Skeletal muscle satellite cell (primary cell): ENCODE measurements around the gene ZBTB40.

Experiments used
- H3K27me3 ChIP-seq: 2 replicates; pipeline ENCODE4 v1.7.0; 2013; ENCODE audit warnings: low read length; ENCODE audit not compliant: control insufficient read depth, insufficient read depth
- H3K36me3 ChIP-seq: 2 replicates; pipeline ENCODE4 v1.7.0; 2013; ENCODE audit warnings: mild to moderate bottlenecking, control low read depth, low read length; ENCODE audit not compliant: insufficient read depth
- H3K4me1 ChIP-seq: 2 replicates; pipeline ENCODE4 v1.7.0; 2013; ENCODE audit warnings: low read length; ENCODE audit not compliant: control insufficient read depth, insufficient read depth
- H3K4me2 ChIP-seq: 2 replicates; pipeline ENCODE4 v1.7.0; 2013; ENCODE audit warnings: mild to moderate bottlenecking, low read length
- H3K4me3 ChIP-seq: 2 replicates; pipeline ENCODE4 v1.7.0; 2013; ENCODE audit warnings: low read length
- H3K9ac ChIP-seq: 2 replicates; pipeline ENCODE4 v1.7.0; 2013; ENCODE audit warnings: mild to moderate bottlenecking, low read depth, low read length, moderate library complexity
- H3K9me3 ChIP-seq: replicated peaks from 2 replicates; pipeline ENCODE4 v1.7.0; 2013; ENCODE audit warnings: mild to moderate bottlenecking, control low read depth, low read length

The ZBTB40 gene

DNA sequence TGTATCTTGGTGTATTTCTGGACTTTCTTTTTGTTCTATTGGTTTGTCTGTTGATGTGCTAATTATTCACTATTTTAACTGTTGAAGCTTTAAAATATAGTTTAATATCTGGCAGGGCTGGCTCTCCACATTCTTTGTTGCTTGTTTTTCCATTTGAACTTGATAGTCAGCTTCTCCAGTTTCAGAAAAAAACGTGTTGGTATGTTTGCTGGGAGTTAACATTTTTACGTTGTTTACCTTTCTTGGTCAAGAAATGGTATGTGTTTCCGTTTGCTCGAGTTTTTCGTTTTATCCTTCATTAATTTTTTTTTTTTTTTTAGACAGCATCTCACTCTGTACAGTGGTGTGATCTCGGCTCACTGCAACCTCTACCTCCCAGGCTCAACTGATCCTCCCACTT is 16.9 kb upstream of the ZBTB40 start:
- Histone ChIP-seq H3K9ac (no peak overlapping the region), H3K4me1 (no peaks in the 10 kb centered on the region), H3K9me3 (no peaks in the 10 kb centered on the region), H3K27me3 (peaks cover 15% of the 10 kb centered on the region), H3K36me3 (no peaks in the 10 kb centered on the region), H3K4me2 (no peak overlapping the region), H3K4me3 (no peak overlapping the region)

GRCh38 chr1:22436948-22437347 is 14.7 kb upstream of the ZBTB40 start:
- Histone ChIP-seq H3K4me1 (no peaks in the 10 kb centered on the region), H3K27me3 (peaks cover 14% of the 10 kb centered on the region), H3K36me3 (no peaks in the 10 kb centered on the region), H3K4me2 (no peak overlapping the region), H3K4me3 (no peak overlapping the region), H3K9me3 (peaks cover 5% of the 10 kb centered on the region), H3K9ac (no peak overlapping the region)

- Histone ChIP-seq H3K9me3 (peaks cover 5% of the 10 kb centered on the region), H3K9ac (no peak overlapping the region), H3K4me3 (no peak overlapping the region), H3K36me3 (no peaks in the 10 kb centered on the region), H3K4me1 (no peaks in the 10 kb centered on the region), H3K4me2 (no peak overlapping the region), H3K27me3 (peaks cover 8% of the 10 kb centered on the region)
Observed at GRCh38 chr1:22437573-22437972, 14.1 kb upstream of the ZBTB40 start.

DNA sequence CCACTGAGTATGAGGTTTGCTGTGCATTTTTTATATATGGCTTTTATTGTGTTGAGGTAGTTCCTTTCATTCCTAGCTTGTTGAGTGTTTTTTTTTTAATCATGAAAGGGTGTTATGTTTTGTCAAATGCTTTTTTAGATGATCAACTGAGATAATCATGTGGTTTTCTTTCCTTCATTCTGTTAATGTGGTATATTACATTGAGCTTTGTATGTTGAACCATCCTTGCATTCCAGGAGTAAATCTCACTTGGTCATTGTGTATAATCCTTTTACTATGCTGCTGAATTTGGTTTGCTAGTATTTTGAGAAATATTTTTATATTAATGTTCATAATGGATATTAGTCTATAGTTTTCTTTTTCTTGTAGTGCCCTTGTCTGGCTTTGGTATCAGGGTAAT is 11.1 kb upstream of the ZBTB40 start:
- H3K27me3 ChIP-seq: no peaks in the 10 kb centered on the region
- no peak overlapping the region for H3K4me2 ChIP-seq
- H3K36me3 ChIP-seq: no peaks in the 10 kb centered on the region
- no peaks in the 10 kb centered on the region for H3K4me1 ChIP-seq
- no peak overlapping the region for H3K4me3 ChIP-seq
- no peak overlapping the region for H3K9ac ChIP-seq
- H3K9me3 ChIP-seq: peaks cover 5% of the 10 kb centered on the region

- Histone ChIP-seq H3K36me3 (no peaks in the 10 kb centered on the region), H3K9ac (no peak overlapping the region), H3K4me3 (no peak overlapping the region), H3K4me2 (no peak overlapping the region), H3K4me1 (peaks cover 4% of the 10 kb centered on the region), H3K27me3 (no peaks in the 10 kb centered on the region), H3K9me3 (peaks cover 5% of the 10 kb centered on the region)
Observed at GRCh38 chr1:22442212-22442894, 9.3 kb upstream of the ZBTB40 start.

DNA sequence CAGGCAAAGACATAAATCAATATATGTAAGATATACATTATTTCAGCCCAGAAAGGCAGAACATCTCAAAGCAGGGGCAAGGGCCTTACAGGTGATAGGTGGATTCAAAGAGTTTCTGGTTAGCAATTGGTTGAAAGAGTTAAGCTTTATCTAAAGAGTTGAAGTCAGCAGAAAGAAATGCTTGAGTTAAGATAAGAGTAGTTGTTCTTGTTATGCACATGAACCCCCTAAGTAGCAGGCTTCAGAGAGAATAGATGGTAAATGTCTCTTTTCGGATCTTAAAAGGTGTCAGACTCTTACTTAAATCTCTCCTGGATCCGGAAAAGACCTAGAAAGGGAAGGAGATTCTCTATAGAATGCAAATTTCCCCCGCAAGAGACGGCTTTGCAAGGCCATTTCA is 8.3 kb upstream of the ZBTB40 start:
- no peaks in the 10 kb centered on the region for H3K27me3 ChIP-seq
- H3K4me2 ChIP-seq: no peak overlapping the region
- H3K36me3 ChIP-seq: no peaks in the 10 kb centered on the region
- no peak overlapping the region for H3K9ac ChIP-seq
- peaks cover 14% of the 10 kb centered on the region for H3K4me1 ChIP-seq
- H3K4me3 ChIP-seq: no peak overlapping the region
- H3K9me3 ChIP-seq: peaks cover 5% of the 10 kb centered on the region

GRCh38 chr1:22444856-22445255 is 6.8 kb upstream of the ZBTB40 start:
- Histone ChIP-seq H3K4me3 (no peak overlapping the region), H3K4me1 (peaks cover 17% of the 10 kb centered on the region), H3K4me2 (no peak overlapping the region), H3K9me3 (peaks cover 5% of the 10 kb centered on the region), H3K27me3 (no peaks in the 10 kb centered on the region), H3K36me3 (no peaks in the 10 kb centered on the region), H3K9ac (no peak overlapping the region)

GRCh38 chr1:22447621-22448111 is 4.0 kb upstream of the ZBTB40 start:
- Histone ChIP-seq H3K9me3 (no peaks in the 10 kb centered on the region), H3K4me1 (peaks cover 23% of the 10 kb centered on the region), H3K9ac (peak overlapping the region; percentile 30), H3K4me3 (peak overlapping the region; percentile 32), H3K27me3 (no peaks in the 10 kb centered on the region), H3K4me2 (peak overlapping the region; percentile 66), H3K36me3 (no peaks in the 10 kb centered on the region)

DNA sequence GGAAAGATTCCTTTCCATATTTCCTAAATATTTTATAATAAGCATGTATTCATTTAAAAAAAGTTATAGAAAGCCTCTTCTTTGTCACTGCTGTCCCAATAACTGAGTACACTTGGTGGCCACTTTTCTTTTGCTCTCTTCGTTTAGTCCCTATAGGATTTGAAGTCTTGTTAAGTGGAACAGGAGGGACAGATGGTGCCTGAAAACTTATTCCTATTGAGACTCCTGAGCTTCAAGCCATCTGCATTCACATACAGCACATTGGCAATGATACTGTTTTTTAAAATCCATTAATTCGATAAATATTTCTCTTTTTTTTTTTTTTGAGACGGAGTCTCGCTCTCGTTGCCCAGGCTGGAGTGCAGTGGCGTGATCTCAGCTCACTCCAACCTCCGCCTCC is 2.0 kb upstream of the ZBTB40 start:
- Histone ChIP-seq H3K36me3 (no peaks in the 10 kb centered on the region), H3K9ac (no peak overlapping the region), H3K4me2 (no peak overlapping the region), H3K27me3 (no peaks in the 10 kb centered on the region), H3K4me1 (peaks cover 30% of the 10 kb centered on the region), H3K9me3 (no peaks in the 10 kb centered on the region), H3K4me3 (no peak overlapping the region)

DNA sequence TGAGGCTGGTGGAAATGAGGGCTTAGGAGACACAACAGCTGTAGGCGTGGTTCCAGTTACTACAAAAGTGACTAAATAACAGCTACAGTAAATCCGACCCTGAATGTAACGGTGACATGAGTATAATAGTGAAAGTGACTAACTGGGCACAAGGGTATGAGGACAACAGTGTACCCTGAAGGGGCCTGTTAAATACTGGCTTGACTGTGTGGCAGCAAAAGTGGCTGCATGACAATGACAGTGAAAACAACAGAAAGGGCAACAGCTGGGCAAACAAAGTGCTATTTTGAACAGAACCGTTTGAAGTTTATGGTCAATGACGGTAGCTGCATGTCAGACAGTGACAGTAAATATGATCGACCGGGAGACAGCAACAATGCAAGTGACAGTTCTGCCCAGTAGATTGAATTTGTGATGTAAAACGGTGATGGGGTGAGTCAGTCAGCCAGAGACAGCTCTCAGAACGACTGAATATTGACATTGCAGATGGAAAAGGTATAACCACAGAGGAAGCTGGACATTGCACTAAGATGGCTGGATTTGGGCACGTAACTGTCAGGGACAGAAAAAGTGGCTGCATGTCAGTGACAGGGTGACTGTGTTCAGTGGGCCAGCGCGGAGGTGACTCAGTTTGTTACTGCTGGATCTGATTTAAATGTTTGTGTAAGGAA is 1.2 kb upstream of the ZBTB40 start:
- H3K9me3 ChIP-seq: no peaks in the 10 kb centered on the region
- no peak overlapping the region for H3K4me3 ChIP-seq
- H3K4me2 ChIP-seq: no peak overlapping the region
- peaks cover 30% of the 10 kb centered on the region for H3K4me1 ChIP-seq
- no peaks in the 10 kb centered on the region for H3K36me3 ChIP-seq
- H3K9ac ChIP-seq: no peak overlapping the region
- H3K27me3 ChIP-seq: no peaks in the 10 kb centered on the region

DNA sequence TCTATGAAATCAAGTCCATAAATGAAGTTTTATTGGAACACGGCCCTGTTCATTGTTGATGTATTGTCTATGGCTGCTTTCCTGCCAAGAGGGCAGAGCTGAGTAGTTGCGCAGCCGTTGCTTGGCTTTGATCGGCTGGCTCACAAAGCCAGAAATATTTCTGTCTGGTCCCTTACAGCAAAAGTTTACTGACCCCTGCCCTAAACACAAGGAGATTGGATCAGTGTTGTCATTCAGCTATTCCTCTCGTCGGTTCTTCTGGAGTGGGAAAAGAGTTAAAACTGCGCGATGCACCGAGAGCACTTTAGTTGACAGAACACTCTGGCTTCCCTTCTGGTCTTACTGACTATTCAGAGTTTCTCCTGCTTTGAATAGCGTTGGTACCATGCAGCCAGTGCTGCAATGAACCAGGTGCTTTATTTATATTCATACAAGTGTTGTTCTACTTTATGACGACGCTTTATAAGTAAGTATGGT is 868 bp downstream of the ZBTB40 start:
- H3K4me1 ChIP-seq: peaks cover 24% of the 10 kb centered on the region
- H3K9me3 ChIP-seq: no peaks in the 10 kb centered on the region
- H3K27me3 ChIP-seq: no peaks in the 10 kb centered on the region
- H3K36me3 ChIP-seq: no peaks in the 10 kb centered on the region
- H3K4me3 ChIP-seq: peak overlapping the region; percentile 81
- peak overlapping the region; percentile 93 for H3K9ac ChIP-seq
- peak overlapping the region; percentile 86 for H3K4me2 ChIP-seq

GRCh38 chr1:22453181-22453580 is 1.5 kb downstream of the ZBTB40 start:
- Histone ChIP-seq H3K9me3 (no peaks in the 10 kb centered on the region), H3K27me3 (no peaks in the 10 kb centered on the region), H3K36me3 (no peaks in the 10 kb centered on the region), H3K4me1 (peaks cover 17% of the 10 kb centered on the region), H3K4me2 (peak overlapping the region; percentile 86), H3K4me3 (peak overlapping the region; percentile 81), H3K9ac (peak overlapping the region; percentile 93)
